ENCODE data around the gene BYSL.

Gene BYSL

GRCh38 chr6:41917528-41917927, 3.8 kb upstream of the BYSL start:
- DNase-seq, result no peak

DNA sequence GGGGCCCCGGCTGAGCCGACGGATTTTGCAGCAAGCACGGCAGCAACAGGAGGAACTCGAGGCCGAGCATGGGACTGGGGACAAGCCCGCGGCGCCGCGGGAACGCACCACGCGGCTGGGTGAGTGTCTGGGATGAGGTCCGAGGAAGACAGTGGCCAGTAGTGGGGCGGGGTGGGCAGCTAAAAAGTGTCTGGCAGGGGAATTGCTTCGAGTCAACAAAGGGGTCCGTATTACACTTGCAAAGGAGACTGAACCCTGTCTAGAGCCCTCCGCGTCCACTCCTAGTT, 356 bp downstream of the BYSL start:
- peak in 1 of 2 donors; percentile 10 for DNase-seq

GRCh38 chr6:41922154-41922553, 855 bp downstream of the BYSL start:
- DNase-seq, result no peak

GRCh38 chr6:41927253-41927652, 6.0 kb downstream of the BYSL start:
- no peak for DNase-seq

- no peak for DNase-seq
Observed at GRCh38 chr6:41929924-41930323, 8.6 kb downstream of the BYSL start.

DNA sequence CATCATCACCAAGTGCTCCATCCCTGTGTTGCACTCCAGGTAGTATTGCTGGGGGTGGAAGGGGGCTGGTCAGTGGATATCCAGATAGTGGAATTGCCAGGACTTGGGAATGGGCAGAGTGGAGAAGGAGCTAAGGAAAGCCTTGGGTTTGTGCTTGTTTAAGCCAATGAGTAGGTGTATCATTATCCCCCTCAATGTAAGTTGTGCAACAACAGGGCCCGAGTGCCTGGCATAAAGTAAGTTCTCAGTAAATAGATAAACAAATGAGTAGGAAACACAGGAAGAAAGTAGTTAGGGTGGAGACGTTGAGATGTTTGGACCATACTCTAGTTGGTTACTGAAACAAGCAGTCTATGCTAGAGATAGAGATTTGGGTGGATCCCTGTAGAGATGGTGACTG, 10.5 kb downstream of the BYSL start:
- no peak for DNase-seq

GRCh38 chr6:41932378-41932777, 11.1 kb downstream of the BYSL start:
- DNase-seq, result no peak

DNA sequence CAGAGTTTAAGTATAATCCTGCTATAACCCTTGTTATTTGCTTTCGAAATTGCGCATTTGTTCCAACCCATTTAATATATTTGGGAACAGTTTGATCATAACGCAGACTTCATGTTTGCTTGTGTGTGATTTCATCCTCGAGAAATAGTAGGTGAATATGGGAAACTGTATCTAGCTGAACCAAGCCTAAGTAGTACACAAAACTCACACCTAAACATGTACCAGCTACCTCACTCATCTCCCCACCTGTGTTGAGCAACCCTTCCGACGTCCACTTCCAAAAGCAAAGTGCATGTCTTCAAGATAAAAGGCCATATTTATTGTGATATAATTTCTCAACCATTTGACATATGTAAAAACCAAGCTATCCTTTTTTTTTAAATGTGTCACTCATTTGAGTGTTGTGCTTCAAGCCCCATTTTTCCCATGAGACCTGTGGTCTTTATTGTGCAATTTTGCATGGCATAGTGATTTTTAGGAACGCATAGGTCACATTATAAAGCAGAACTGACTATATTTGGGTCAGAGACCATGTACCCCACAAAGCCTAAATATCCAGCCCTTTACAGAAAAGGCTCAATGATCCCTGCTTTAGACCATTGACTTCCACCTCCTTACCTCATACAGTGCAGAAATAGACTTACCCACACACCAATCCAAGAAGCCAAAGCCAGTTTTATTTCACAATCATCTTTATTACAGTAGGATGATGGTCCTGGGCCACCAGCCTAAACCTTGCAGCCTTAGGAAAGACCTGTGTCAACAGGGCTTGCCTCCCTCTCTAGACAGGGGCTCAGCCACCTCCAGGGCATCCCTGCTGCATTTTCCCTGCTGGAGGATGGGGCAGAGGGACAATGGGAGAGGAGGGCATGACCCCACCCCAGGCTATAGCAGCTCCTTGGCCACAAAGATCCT, 13.2 kb downstream of the BYSL start:
- no peak for DNase-seq

GRCh38 chr6:41935193-41935574, 13.9 kb downstream of the BYSL start:
- DNase-seq, result no peak

DNA sequence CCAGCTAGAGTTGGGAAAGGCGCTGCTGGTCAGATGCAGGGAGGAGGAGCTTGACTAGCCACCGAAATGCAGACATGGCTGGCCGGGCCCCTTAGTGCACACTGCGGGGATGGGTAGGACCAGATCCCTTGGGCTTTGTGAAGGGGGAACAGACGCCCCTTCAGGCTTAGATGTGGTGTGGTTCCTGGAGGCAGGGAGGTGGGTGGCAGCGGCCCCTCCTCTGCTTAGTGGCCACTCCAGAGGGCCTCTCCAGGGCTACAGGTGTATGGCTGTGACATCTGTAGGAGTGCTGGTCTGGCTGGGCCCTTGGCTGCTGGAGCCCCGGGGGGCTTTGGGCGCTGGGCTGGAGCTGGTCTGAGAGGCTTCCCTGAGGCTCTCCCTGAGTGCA, 14.4 kb downstream of the BYSL start:
- peak in 1 of 2 donors; percentile 22 for DNase-seq

GRCh38 chr6:41936073-41936837, 15.0 kb downstream of the BYSL start:
- peak; percentile 66 to 72 for DNase-seq

- no peak for DNase-seq
Observed at GRCh38 chr6:41937472-41937860, 16.2 kb downstream of the BYSL start.

DNA sequence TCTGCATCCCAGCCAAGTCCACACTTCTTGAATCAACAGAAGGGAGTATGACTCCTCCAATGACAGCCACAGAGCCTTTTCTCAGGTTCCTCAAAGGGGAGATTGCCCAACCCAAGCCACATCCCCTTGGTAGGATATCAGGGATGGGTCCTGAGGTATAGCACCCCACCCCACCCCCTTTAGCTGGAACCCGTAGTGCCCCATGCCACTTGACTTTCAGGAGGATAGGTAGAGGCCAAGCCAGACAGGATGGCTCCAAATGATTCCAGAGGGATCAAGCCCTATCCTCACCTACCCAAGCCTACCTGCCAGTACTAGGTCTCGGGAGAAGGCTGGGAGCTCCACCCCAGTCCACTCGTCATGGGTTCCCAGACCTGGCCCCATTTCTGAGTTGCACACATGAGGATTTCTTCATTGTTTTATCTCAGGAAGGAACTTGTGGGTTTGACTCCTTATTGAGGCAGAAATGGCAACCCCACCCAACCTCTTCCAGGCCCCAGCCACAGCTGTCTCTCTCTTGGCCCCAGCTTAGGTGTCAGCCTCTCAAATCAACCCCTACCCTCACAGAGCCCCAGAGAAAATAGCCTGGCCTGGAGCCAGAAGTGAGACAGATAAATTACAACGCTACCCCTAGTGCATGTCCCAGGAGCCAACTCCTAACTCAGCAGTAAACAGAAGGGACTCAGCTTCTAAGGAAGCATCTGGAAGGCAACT, 16.7 kb downstream of the BYSL start:
- DNase-seq, result peak in 1 of 2 donors; percentile 35

- DNase-seq, result no peak
Observed at GRCh38 chr6:41938590-41939175, 17.4 kb downstream of the BYSL start.

DNA sequence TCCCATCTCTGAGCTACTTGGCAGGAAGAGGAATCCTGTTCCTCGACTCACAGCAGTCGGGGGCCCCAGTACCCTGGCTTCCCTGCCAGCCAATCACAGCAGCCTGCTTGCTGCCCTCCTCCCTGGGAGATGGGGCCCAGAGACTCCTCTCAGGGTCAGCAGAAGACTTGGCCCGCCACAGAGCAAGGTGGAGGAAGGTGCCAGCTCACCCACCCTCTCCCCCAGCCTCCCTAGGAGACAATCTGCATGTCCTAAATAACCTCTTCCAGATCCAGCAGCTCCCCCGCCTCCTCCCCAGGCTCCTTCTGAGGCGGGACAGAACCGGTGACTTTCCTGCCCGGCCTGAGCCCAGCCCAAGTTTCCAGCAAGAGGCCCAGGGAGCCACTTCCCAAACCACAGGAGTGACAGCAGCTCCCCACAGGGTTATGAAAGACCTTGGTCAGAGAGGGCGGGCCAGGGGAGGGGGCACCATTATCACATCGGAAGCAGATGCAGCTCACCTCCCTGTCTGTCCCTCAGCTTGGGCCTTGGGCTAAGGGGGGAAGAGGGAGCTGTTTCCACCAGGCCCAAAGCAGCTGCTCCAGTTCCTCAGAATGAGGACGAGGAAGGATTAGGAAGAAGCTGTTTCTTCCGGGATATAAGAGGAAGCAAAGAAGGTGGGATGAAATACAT, 18.0 kb downstream of the BYSL start:
- DNase-seq, result peak; percentile 33 to 65

GRCh38 chr6:41939848-41940758, 18.8 kb downstream of the BYSL start:
- peak; percentile 49 to 68 for DNase-seq

DNA sequence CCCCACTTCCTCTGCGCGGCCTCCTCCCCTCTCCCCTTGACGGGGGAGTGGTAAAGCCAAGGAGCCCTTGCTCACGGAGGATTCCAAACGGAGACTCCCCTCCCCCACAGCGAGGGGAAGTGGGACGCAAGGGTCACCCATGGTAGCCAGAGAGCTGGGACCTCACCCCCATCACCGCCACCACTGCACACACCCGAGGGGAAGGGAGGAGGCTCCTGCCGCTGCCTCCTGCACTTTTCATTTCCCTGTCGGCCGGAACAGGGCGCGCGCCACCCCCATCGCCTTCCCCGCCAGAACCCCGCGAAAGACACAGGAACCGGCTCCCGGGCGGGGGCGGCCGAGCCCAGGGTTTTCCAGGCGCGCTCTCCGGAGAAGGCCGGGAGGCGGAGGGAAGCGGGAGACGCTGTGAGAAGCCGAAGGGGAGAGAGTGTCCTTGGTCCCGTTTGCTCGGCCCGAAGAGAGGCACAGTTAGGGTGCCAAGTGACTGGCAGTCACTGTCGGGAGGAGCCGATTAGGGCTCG, 19.5 kb downstream of the BYSL start:
- DNase-seq, result peak; percentile 66

- peak; percentile 92 to 97 for DNase-seq
Observed at GRCh38 chr6:41941280-41942066, 20.2 kb downstream of the BYSL start, which contains the start of gene CCND3. Gene CCND3, minus strand, starts transcription at chr6:41941808. Its CDS starts 159 bp downstream, at chr6:41941649.

DNA sequence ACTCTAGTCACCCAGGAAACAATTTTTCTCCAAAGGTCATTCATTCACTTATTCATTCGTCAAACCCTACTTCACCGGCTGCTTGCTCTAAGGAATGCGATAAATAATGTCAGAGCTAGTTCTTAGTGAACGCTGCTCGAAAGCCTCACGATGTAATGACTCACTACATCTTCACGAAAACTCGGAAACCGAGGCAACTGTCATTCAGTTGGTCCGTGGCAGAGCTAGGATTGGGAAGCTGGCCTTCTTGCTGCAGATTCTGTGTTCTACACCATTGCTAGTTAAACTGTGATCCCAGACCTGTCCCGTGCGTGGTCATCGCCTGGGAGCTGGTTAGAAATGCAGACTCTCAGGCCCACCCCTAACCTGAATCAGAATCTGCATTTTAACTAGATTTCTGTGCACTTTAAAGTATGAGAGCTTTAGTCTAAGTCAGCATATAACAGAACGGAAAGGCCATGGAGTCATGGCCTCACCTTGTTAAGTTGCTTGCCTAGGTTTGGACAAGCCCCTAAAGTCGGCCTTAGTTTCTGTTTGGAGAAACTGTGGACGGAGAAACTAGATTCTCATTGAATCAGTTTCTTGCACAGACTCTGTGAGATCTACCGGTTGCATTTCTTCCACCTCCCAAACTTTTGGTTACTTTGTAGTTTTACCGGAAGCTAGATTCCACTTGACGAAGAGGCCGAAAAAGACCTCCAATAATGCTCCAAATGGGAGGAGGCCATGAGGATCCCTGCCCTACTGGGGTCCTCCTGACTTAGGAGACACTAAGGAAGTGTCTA, 21.0 kb downstream of the BYSL start:
- peak in 1 of 2 donors; percentile 46 for DNase-seq
